ENCODE results near the gene KNDC1.

KNDC1 gene

GRCh38 chr10:133195611-133196010 lies 35.6 kb downstream of the KNDC1 start:
- Mint-ChIP-seq H3K9me3 (peaks cover 23% of the 10 kb centered on the region), H3K36me3 (ENCODE audit: low read depth) (peaks cover 6% of the 10 kb centered on the region), H3K4me1 (peaks cover 6% of the 10 kb centered on the region), H3K27me3 (ENCODE audit: low read depth) (peaks cover 18% of the 10 kb centered on the region), H3K27ac (no peak overlapping the region), H3K4me3 (no peak overlapping the region)
- no peak for TF ChIP-seq CTCF (IDR thresholded peaks at IDR 0.05; ENCODE audit: unreplicated experiment in 3 of 3)

- H3K27ac Mint-ChIP-seq = peak overlapping the region; percentile 41 to 61 (median 48)
- peaks cover 13% of the 10 kb centered on the region for H3K27me3 Mint-ChIP-seq (ENCODE audit: low read depth)
These were observed 36.3 kb downstream of the KNDC1 start for GRCh38 chr10:133196221-133196915.

GRCh38 chr10:133196936-133197758 lies 37.1 kb downstream of the KNDC1 start:
- H3K4me1 Mint-ChIP-seq = peaks cover 6% of the 10 kb centered on the region
- H3K27ac Mint-ChIP-seq = peak overlapping the region in 2 of 3 experiments; percentile 41 to 61
- H3K36me3 Mint-ChIP-seq (ENCODE audit: low read depth) = peaks cover 2% of the 10 kb centered on the region
- no peak for TF ChIP-seq CTCF (IDR thresholded peaks at IDR 0.05; ENCODE audit: unreplicated experiment in 3 of 3)
- H3K27me3 Mint-ChIP-seq (ENCODE audit: low read depth) = peaks cover 8% of the 10 kb centered on the region
- H3K4me3 Mint-ChIP-seq = no peak overlapping the region
- peaks cover 19% of the 10 kb centered on the region for H3K9me3 Mint-ChIP-seq

More at GRCh38 chr10:133196221-133196915, 36.3 kb downstream of the KNDC1 start:
- Mint-ChIP-seq H3K36me3 (ENCODE audit: low read depth) (peaks cover 6% of the 10 kb centered on the region), H3K9me3 (peaks cover 23% of the 10 kb centered on the region), H3K4me1 (peaks cover 6% of the 10 kb centered on the region), H3K4me3 (no peak overlapping the region)
- TF ChIP-seq CTCF (IDR thresholded peaks at IDR 0.05; ENCODE audit: unreplicated experiment in 3 of 3) = no peak

- peaks cover 13% of the 10 kb centered on the region for H3K9me3 Mint-ChIP-seq
- H3K27ac Mint-ChIP-seq = no peak overlapping the region
- H3K36me3 Mint-ChIP-seq (ENCODE audit: low read depth) = no peaks in the 10 kb centered on the region
- peaks cover 6% of the 10 kb centered on the region for H3K4me1 Mint-ChIP-seq
- H3K4me3 Mint-ChIP-seq = no peak overlapping the region
- H3K27me3 Mint-ChIP-seq (ENCODE audit: low read depth) = peaks cover 8% of the 10 kb centered on the region
- no peak for TF ChIP-seq CTCF (IDR thresholded peaks at IDR 0.05; ENCODE audit: unreplicated experiment in 3 of 3)
These were observed 37.8 kb downstream of the KNDC1 start for GRCh38 chr10:133197786-133198185.

GRCh38 chr10:133198206-133198605 lies 38.2 kb downstream of the KNDC1 start:
- Mint-ChIP-seq H3K27ac (no peak overlapping the region), H3K36me3 (ENCODE audit: low read depth) (no peaks in the 10 kb centered on the region), H3K4me1 (peaks cover 6% of the 10 kb centered on the region), H3K4me3 (no peak overlapping the region), H3K9me3 (peaks cover 13% of the 10 kb centered on the region), H3K27me3 (ENCODE audit: low read depth) (peaks cover 7% of the 10 kb centered on the region)
- TF ChIP-seq CTCF (IDR thresholded peaks at IDR 0.05; ENCODE audit: unreplicated experiment in 3 of 3) = no peak
